Activated naive CD8-positive, alpha-beta T cell treated with anti-CD3 and anti-CD28 coated beads, Interleukin-2, amount 10 ng/mL, durations not matched to agents 7 days and 5 days (primary cell): ENCODE measurements around the gene ACOT12. TPM values are rescaled to one million over a fixed set of nuclear protein-coding genes. Genes with fewer than 3 reads are reported as not detected.

Experiments used
- ATAC-seq: fragments of 150-1000 bp; cut with Tn5 transposase; one replicate; pipeline ENCODE4 v1.10.0; 2021; ENCODE audit warnings: low read depth, moderate library complexity
- POLR2A ChIA-PET: fragments of 350-600 bp; sonication (Branson Sonifier 250); formaldehyde crosslinking; loops from one replicate; lab custom pipeline; 2021; ENCODE audit warnings: antibody characterized with exemption; lab: Charles Lee
- DNase-seq: peaks from one replicate; pipeline ENCODE4 v3.0.0; 2021
- H3K27ac Mint-ChIP-seq: one replicate; pipeline ENCODE4 v1.8.0; 2022; ENCODE audit warnings: mild to moderate bottlenecking, mixed read lengths
- H3K27me3 Mint-ChIP-seq: one replicate; pipeline ENCODE4 v1.8.0; 2022; ENCODE audit warnings: mild to moderate bottlenecking, moderate library complexity, mixed read lengths
- H3K36me3 Mint-ChIP-seq: one replicate; pipeline ENCODE4 v1.8.0; 2021; ENCODE audit warnings: mild to moderate bottlenecking, mixed read lengths
- H3K4me1 Mint-ChIP-seq: one replicate; pipeline ENCODE4 v1.8.0; 2021; ENCODE audit warnings: mixed read lengths
- H3K4me3 Mint-ChIP-seq: one replicate; pipeline ENCODE4 v1.8.0; 2022; ENCODE audit warnings: mild to moderate bottlenecking, moderate library complexity, mixed read lengths
- H3K9me3 Mint-ChIP-seq: one replicate; pipeline ENCODE4 v1.8.0; 2021; ENCODE audit warnings: mixed read lengths
- total RNA-seq, 2 experiments: library from RNA; stranded (reverse); gene quantifications; one replicate each; pipeline ENCODE4 v1.2.3, GENCODE V29; 2021

ACOT12 gene
- total RNA-seq, 2 experiments from 2014 or later: not detected

GRCh38 chr5:81288021-81288433 lies 105.9 kb downstream of the ACOT12 start:
- ATAC-seq (no peak), DNase-seq (no peak)
- peaks cover 15% of the 10 kb centered on the region for H3K4me1 Mint-ChIP-seq
- peaks cover 16% of the 10 kb centered on the region for H3K9me3 Mint-ChIP-seq
- H3K27ac Mint-ChIP-seq: no peak overlapping the region
- POLR2A ChIA-PET: no interaction called here
- peaks cover 34% of the 10 kb centered on the region for H3K36me3 Mint-ChIP-seq
- no peak overlapping the region for H3K4me3 Mint-ChIP-seq
- no peaks in the 10 kb centered on the region for H3K27me3 Mint-ChIP-seq

- POLR2A ChIA-PET: no interaction called here
- H3K27me3 Mint-ChIP-seq: no peaks in the 10 kb centered on the region
- DNase-seq (no peak), ATAC-seq (no peak)
- H3K9me3 Mint-ChIP-seq: peaks cover 5% of the 10 kb centered on the region
- no peak overlapping the region for H3K4me3 Mint-ChIP-seq
- no peak overlapping the region for H3K27ac Mint-ChIP-seq
- peaks cover 21% of the 10 kb centered on the region for H3K36me3 Mint-ChIP-seq
- H3K4me1 Mint-ChIP-seq: peaks cover 9% of the 10 kb centered on the region
Observed at GRCh38 chr5:81286059-81286617, 107.8 kb downstream of the ACOT12 start.

- H3K27ac Mint-ChIP-seq: no peak overlapping the region
- POLR2A ChIA-PET: no interaction called here
- H3K36me3 Mint-ChIP-seq: peaks cover 13% of the 10 kb centered on the region
- no peaks in the 10 kb centered on the region for H3K9me3 Mint-ChIP-seq
- H3K4me3 Mint-ChIP-seq: no peak overlapping the region
- ATAC-seq (no peak), DNase-seq (no peak)
- peaks cover 5% of the 10 kb centered on the region for H3K4me1 Mint-ChIP-seq
- no peaks in the 10 kb centered on the region for H3K27me3 Mint-ChIP-seq
Observed at GRCh38 chr5:81283976-81284375, 110.0 kb downstream of the ACOT12 start.

Other genes with a start within 250 kb of the ACOT12 start
- not detected for gene CKMT2, start 160.8 kb downstream of the ACOT12 start, total RNA-seq
- 10 to 100 TPM; 31.8 TPM for gene ZCCHC9, start 92.5 kb downstream of the ACOT12 start, total RNA-seq